ENCODE measurements around the gene NFKBIZ. TPM values are rescaled to one million over a fixed set of nuclear protein-coding genes. Genes with fewer than 3 reads are reported as not detected.

The NFKBIZ gene
- total RNA-seq, 1 experiment from 2014 or later = 15.1 TPM

DNA sequence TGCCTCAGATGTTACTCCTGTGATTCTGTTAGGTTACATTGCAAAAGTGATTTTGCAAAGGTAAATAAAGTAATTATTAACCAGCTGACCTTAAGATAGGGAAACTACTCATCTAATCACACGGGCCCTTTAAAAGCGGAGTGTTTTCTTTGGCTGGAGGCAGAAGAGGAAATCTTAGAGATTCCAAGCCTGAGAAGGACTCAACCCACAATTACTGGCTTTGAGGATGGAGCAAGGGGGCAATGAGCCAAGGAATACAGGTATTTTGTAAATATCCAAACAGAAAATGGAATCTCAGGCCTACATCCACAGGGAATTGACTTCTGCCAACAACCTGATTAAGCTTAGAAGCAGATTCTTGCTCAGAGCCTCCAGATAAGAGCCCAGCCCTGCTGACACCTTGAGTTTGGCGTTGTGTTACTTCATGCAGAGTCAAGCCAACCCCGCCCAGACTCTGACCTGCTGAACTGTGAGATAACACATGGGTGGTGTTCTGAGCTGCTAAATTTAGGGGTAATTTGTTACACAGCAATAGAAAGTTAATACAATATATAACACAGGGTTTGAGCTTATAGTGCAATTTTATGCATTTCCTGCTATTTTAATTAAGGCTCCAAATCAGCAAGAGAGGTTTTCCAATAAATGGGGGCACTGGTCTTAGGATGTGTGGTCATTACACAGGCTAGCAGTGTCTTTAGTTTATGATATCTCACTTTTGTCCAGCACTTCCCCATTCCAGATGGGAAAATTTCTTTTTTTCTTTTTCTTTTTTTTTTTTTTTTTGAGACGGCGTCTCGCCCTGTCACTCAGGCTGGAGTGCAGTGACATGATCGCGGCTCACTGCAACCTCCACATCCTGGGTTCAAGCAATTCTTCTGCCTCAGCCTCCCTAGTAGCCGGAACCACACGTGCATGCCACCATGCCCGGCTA is 19.5 kb downstream of the NFKBIZ start:
- H3K4me1 Mint-ChIP-seq = peaks cover 4% of the 10 kb centered on the region
- POLR2A ChIA-PET = interaction anchor here (1.2 kb wide), 1 partner anchor 19 kb away, joined by 3 read pairs; no protein-coding TSS in a partner anchor
- no peak for DNase-seq (ENCODE audit: low spot score)
- H3K27ac Mint-ChIP-seq = no peak overlapping the region
- TF ChIP-seq, protein P1, sequence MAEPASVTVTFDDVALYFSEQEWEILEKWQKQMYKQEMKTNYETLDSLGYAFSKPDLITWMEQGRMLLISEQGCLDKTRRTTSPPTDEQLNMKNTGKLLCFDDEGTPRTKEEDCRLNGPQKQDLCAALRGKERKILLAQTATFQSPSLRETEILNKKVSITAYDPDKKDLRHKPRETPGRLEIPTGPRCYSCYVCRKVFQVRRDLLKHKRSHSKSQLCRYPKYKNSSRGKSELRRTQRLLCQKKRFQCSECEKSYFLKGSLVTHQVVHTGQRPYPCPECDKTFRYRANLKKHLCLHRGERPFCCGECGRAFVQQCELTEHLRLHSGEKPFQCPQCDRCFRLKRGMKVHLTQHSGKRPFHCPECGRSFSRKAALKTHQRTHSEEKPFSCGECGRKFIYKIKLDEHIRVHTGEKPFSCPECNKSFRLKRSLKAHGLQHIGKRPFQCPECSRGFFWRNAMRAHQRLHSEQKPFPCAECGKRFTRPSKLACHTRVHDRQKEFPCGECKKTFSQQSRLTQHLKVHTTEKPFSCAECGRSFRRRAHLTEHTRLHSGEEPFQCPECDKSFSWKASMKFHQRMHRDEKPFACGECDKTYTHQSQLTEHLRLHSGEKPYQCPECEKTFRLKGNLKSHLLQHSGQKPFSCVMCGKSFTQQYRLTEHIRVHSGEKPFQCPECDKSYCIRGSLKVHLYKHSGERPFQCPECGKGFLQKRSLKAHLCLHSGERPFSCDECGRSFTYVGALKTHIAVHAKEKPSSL (CRISPR knock-in tag; conservative IDR thresholded peaks at IDR 0.05) = no peak
- TF ChIP-seq TEAD4 (CRISPR knock-in tag; IDR thresholded peaks at IDR 0.05) (no peak), SOX15 (CRISPR knock-in tag; IDR thresholded peaks at IDR 0.05) (no peak), MYBL2 (CRISPR knock-in tag; IDR thresholded peaks at IDR 0.05) (no peak), OVOL2 (CRISPR knock-in tag; IDR thresholded peaks at IDR 0.05; ENCODE audit: borderline replicate concordance) (no peak), PRRX2 (CRISPR knock-in tag; IDR thresholded peaks at IDR 0.05) (no peak)
- TF ChIP-seq, protein P2, sequence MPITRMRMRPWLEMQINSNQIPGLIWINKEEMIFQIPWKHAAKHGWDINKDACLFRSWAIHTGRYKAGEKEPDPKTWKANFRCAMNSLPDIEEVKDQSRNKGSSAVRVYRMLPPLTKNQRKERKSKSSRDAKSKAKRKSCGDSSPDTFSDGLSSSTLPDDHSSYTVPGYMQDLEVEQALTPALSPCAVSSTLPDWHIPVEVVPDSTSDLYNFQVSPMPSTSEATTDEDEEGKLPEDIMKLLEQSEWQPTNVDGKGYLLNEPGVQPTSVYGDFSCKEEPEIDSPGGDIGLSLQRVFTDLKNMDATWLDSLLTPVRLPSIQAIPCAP (CRISPR knock-in tag; IDR thresholded peaks at IDR 0.05) = no peak
- no peaks in the 10 kb centered on the region for H3K9me3 Mint-ChIP-seq
- CTCF ChIA-PET = interaction anchor here (0.6 kb wide), 2 partner anchors 70 to 216 kb away, joined by 3 read pairs; no protein-coding TSS in a partner anchor
- no peaks in the 10 kb centered on the region for H3K36me3 Mint-ChIP-seq
- no peak for ATAC-seq
- H3K4me3 Mint-ChIP-seq = no peak overlapping the region
- H3K27me3 Mint-ChIP-seq (ENCODE audit: low read depth) = no peaks in the 10 kb centered on the region

DNA sequence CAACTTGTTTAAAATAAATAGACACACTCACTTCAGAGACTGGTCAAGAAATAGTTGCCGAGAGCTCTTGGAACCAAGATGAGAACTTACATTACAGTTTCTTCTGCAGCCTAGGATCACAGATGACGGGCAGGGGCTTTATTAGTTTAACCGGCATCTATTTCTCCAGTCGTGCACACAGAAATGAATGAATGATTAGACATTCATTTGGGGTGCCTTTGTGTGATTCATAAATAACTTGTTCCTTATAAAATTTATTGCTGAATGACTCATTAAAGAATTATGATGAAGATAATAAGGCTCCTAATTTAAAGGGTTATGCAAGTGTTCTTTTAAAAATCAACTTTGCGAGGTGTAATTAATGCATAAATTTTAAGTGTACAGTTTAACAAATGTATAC is 20.8 kb downstream of the NFKBIZ start:
- Mint-ChIP-seq H3K36me3 (no peaks in the 10 kb centered on the region), H3K4me3 (no peak overlapping the region), H3K9me3 (no peaks in the 10 kb centered on the region), H3K27me3 (ENCODE audit: low read depth) (no peaks in the 10 kb centered on the region), H3K4me1 (peaks cover 4% of the 10 kb centered on the region), H3K27ac (no peak overlapping the region)
- DNase-seq (ENCODE audit: low spot score) (no peak), ATAC-seq (no peak)
- ChIA-PET CTCF (interaction anchor here (0.7 kb wide), 1 partner anchor 94 kb away, joined by 4 read pairs; no protein-coding TSS in a partner anchor), POLR2A (no interaction called here)
- TF ChIP-seq, protein P3, sequence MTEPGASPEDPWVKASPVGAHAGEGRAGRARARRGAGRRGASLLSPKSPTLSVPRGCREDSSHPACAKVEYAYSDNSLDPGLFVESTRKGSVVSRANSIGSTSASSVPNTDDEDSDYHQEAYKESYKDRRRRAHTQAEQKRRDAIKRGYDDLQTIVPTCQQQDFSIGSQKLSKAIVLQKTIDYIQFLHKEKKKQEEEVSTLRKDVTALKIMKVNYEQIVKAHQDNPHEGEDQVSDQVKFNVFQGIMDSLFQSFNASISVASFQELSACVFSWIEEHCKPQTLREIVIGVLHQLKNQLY (CRISPR knock-in tag; IDR thresholded peaks at IDR 0.05) = no peak
- no peak for TF ChIP-seq NFATC4 (CRISPR knock-in tag; IDR thresholded peaks at IDR 0.05)
- no peak for TF ChIP-seq KAT7 (CRISPR knock-in tag; IDR thresholded peaks at IDR 0.05; ENCODE audit: borderline replicate concordance)
- TF ChIP-seq SP1 (CRISPR knock-in tag; conservative IDR thresholded peaks at IDR 0.05) = no peak
- TF ChIP-seq NR3C1 (CRISPR knock-in tag; conservative IDR thresholded peaks at IDR 0.05; ENCODE audit: low read depth) = no peak

DNA sequence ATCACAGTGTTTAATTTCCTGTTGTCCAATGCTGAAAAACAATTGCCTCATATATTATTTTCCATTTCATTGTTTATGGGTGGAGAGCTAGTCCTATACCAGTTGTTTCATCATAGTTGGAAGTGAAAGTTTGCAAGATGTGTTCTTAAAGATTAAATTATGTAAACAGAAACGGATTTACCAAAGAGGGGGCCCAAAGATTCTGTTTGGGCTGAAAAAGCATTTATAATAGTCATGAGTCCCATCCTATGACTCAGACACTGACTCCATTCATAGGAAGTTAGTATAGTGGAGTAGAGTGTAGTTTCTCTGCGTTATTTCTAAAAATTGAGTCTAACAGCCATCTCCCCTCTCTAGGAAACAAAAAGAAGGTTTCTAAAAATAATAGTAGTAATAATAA is 24.3 kb downstream of the NFKBIZ start:
- no peaks in the 10 kb centered on the region for H3K27me3 Mint-ChIP-seq (ENCODE audit: low read depth)
- H3K4me1 Mint-ChIP-seq = no peaks in the 10 kb centered on the region
- DNase-seq (ENCODE audit: low spot score) = no peak
- ChIA-PET POLR2A (no interaction called here), CTCF (no interaction called here)
- H3K27ac Mint-ChIP-seq = no peak overlapping the region
- no peak overlapping the region for H3K4me3 Mint-ChIP-seq
- TF ChIP-seq, protein P4, sequence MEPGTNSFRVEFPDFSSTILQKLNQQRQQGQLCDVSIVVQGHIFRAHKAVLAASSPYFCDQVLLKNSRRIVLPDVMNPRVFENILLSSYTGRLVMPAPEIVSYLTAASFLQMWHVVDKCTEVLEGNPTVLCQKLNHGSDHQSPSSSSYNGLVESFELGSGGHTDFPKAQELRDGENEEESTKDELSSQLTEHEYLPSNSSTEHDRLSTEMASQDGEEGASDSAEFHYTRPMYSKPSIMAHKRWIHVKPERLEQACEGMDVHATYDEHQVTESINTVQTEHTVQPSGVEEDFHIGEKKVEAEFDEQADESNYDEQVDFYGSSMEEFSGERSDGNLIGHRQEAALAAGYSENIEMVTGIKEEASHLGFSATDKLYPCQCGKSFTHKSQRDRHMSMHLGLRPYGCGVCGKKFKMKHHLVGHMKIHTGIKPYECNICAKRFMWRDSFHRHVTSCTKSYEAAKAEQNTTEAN (CRISPR knock-in tag; IDR thresholded peaks at IDR 0.05) = no peak
- TF ChIP-seq, protein P5, sequence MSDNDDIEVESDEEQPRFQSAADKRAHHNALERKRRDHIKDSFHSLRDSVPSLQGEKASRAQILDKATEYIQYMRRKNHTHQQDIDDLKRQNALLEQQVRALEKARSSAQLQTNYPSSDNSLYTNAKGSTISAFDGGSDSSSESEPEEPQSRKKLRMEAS (CRISPR knock-in tag; IDR thresholded peaks at IDR 0.05) = no peak
- TF ChIP-seq NFE2L1 (CRISPR knock-in tag; IDR thresholded peaks at IDR 0.05) = no peak
- TF ChIP-seq, protein P6, sequence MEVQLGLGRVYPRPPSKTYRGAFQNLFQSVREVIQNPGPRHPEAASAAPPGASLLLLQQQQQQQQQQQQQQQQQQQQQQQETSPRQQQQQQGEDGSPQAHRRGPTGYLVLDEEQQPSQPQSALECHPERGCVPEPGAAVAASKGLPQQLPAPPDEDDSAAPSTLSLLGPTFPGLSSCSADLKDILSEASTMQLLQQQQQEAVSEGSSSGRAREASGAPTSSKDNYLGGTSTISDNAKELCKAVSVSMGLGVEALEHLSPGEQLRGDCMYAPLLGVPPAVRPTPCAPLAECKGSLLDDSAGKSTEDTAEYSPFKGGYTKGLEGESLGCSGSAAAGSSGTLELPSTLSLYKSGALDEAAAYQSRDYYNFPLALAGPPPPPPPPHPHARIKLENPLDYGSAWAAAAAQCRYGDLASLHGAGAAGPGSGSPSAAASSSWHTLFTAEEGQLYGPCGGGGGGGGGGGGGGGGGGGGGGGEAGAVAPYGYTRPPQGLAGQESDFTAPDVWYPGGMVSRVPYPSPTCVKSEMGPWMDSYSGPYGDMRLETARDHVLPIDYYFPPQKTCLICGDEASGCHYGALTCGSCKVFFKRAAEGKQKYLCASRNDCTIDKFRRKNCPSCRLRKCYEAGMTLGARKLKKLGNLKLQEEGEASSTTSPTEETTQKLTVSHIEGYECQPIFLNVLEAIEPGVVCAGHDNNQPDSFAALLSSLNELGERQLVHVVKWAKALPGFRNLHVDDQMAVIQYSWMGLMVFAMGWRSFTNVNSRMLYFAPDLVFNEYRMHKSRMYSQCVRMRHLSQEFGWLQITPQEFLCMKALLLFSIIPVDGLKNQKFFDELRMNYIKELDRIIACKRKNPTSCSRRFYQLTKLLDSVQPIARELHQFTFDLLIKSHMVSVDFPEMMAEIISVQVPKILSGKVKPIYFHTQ (CRISPR knock-in tag; IDR thresholded peaks at IDR 0.05) = no peak
- TF ChIP-seq, protein P7, sequence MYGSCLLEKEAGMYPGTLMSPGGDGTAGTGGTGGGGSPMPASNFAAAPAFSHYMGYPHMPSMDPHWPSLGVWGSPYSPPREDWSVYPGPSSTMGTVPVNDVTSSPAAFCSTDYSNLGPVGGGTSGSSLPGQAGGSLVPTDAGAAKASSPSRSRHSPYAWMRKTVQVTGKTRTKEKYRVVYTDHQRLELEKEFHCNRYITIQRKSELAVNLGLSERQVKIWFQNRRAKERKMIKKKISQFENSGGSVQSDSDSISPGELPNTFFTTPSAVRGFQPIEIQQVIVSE (CRISPR knock-in tag; IDR thresholded peaks at IDR 0.05; ENCODE audit: borderline replicate concordance) = no peak
- TF ChIP-seq JAZF1 (CRISPR knock-in tag; IDR thresholded peaks at IDR 0.05) = no peak
- TF ChIP-seq NFYB (CRISPR knock-in tag; conservative IDR thresholded peaks at IDR 0.05; ENCODE audit: low read depth) = no peak
- TF ChIP-seq MXD4 (CRISPR knock-in tag; IDR thresholded peaks at IDR 0.05; ENCODE audit: borderline replicate concordance) = no peak
- TF ChIP-seq, protein P8, sequence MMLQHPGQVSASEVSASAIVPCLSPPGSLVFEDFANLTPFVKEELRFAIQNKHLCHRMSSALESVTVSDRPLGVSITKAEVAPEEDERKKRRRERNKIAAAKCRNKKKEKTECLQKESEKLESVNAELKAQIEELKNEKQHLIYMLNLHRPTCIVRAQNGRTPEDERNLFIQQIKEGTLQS (CRISPR knock-in tag; conservative IDR thresholded peaks at IDR 0.05) = no peak
- TF ChIP-seq ZNF416 (CRISPR knock-in tag; IDR thresholded peaks at IDR 0.05) = no peak
- no peak for TF ChIP-seq MYBL2 (CRISPR knock-in tag; IDR thresholded peaks at IDR 0.05)
- H3K36me3 Mint-ChIP-seq = no peaks in the 10 kb centered on the region
- no peak for ATAC-seq
- no peaks in the 10 kb centered on the region for H3K9me3 Mint-ChIP-seq

All from WTC11 (cell line).